ENCODE results near the gene ASGR2. TPM values are rescaled to one million over a fixed set of nuclear protein-coding genes. Genes with fewer than 3 reads are reported as not detected.
"Not testable (repeated sequence)": the region's sequence is repeated elsewhere in the genome, so short reads cannot be mapped to it uniquely, and the experiment has no call there.

ASGR2 gene
- total RNA-seq, 4 donors from 2014 or later, result 1.6 to 2.2 TPM; not detected in 2

- no peak overlapping the region for H3K27ac ChIP-seq
- H3K9me3 ChIP-seq, result no peaks in the 10 kb centered on the region
- intact Hi-C loops (cut with DNase I; ENCODE audit: low total_unique reads) (no loop called here), in situ Hi-C loops (cut with MboI; ENCODE audit: low sequenced_read_pairs in 4 of 4) (no loop called here)
- no peak overlapping the region for H3K4me3 ChIP-seq
- H3K4me1 ChIP-seq, result no peaks in the 10 kb centered on the region
- no peaks in the 10 kb centered on the region for H3K36me3 ChIP-seq
- no peak for DNase-seq
- TF ChIP-seq, protein P1, sequence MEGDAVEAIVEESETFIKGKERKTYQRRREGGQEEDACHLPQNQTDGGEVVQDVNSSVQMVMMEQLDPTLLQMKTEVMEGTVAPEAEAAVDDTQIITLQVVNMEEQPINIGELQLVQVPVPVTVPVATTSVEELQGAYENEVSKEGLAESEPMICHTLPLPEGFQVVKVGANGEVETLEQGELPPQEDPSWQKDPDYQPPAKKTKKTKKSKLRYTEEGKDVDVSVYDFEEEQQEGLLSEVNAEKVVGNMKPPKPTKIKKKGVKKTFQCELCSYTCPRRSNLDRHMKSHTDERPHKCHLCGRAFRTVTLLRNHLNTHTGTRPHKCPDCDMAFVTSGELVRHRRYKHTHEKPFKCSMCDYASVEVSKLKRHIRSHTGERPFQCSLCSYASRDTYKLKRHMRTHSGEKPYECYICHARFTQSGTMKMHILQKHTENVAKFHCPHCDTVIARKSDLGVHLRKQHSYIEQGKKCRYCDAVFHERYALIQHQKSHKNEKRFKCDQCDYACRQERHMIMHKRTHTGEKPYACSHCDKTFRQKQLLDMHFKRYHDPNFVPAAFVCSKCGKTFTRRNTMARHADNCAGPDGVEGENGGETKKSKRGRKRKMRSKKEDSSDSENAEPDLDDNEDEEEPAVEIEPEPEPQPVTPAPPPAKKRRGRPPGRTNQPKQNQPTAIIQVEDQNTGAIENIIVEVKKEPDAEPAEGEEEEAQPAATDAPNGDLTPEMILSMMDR (IDR thresholded peaks at IDR 0.05 in 4 of 5, conservative IDR thresholded peaks at IDR 0.05 in 1 of 5), result no peak
- no peak for TF ChIP-seq POLR2A (IDR thresholded peaks at IDR 0.05)
- H3K27me3 ChIP-seq, result peaks cover 0 to 12% (median 3%) of the 10 kb centered on the region in 3 donors
- ATAC-seq, result no peak
Measured at GRCh38 chr17:7128160-7128559, 13.5 kb upstream of the ASGR2 start.

DNA sequence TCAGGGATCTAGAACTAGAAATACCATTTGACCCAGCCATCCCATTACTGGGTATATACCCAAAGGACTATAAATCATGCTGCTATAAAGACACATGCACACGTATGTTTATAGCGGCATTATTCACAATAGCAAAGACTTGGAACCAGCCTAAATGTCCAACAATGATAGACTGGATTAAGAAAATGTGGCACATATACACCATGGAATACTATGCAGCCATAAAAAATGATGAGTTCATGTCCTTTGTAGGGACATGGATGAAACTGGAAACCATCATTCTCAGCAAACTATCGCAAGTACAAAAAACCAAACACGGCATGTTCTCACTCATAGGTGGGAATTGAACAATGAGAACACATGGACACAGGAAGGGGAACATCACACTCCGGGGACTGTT lies 12.9 kb upstream of the ASGR2 start:
- in situ Hi-C loops (cut with MboI; ENCODE audit: low sequenced_read_pairs in 4 of 4); H3K27ac ChIP-seq; H3K36me3 ChIP-seq; H3K4me3 ChIP-seq; H3K27me3 ChIP-seq; H3K4me1 ChIP-seq; ATAC-seq; DNase-seq; intact Hi-C loops (cut with DNase I; ENCODE audit: low total_unique reads); H3K9me3 ChIP-seq: not testable (repeated sequence)

DNA sequence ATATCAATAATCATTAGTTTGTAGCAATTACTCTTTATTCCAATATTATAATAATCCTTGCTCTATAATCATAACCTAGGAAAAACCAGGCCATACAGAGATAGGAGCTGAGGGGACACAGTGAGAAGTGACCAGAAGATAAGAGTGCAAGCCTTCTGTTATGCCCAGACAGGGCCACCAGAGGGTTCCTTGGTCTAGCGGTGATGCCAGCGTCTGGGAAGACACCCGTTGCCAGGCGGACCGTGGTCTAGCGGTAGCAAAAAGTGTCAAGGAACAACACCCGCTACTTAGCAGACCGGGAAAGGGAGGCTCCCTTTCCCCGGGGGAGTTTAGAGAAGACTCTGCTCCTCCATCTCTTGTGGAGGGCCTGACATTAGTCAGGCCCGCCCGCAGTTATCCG lies 11.8 kb upstream of the ASGR2 start:
- not testable (repeated sequence) for ATAC-seq

GRCh38 chr17:7124923-7125322 lies 10.3 kb upstream of the ASGR2 start:
- Histone ChIP-seq H3K4me1 (no peaks in the 10 kb centered on the region), H3K9me3 (no peaks in the 10 kb centered on the region), H3K27ac (no peak overlapping the region), H3K27me3 (peaks cover 5 to 11% (median 9%) of the 10 kb centered on the region in 3 donors), H3K36me3 (no peaks in the 10 kb centered on the region), H3K4me3 (no peak overlapping the region)
- intact Hi-C loops (cut with DNase I; ENCODE audit: low total_unique reads) (no loop called here), in situ Hi-C loops (cut with MboI; ENCODE audit: low sequenced_read_pairs in 4 of 4) (no loop called here)
- TF ChIP-seq, protein P1 (IDR thresholded peaks at IDR 0.05 in 4 of 5, conservative IDR thresholded peaks at IDR 0.05 in 1 of 5), result no peak
- no peak for TF ChIP-seq POLR2A (IDR thresholded peaks at IDR 0.05)
- DNase-seq (no peak), ATAC-seq (no peak)

More for the DNA sequence above, 11.8 kb upstream of the ASGR2 start:
- intact Hi-C loops (cut with DNase I; ENCODE audit: low total_unique reads); H3K4me1 ChIP-seq; in situ Hi-C loops (cut with MboI; ENCODE audit: low sequenced_read_pairs in 4 of 4); H3K27ac ChIP-seq; H3K36me3 ChIP-seq; DNase-seq; H3K4me3 ChIP-seq; H3K9me3 ChIP-seq; H3K27me3 ChIP-seq: not testable (repeated sequence)

GRCh38 chr17:7123844-7124243 lies 9.2 kb upstream of the ASGR2 start:
- Histone ChIP-seq H3K27ac (no peak overlapping the region), H3K36me3 (no peaks in the 10 kb centered on the region), H3K27me3 (peaks cover 6 to 17% (median 16%) of the 10 kb centered on the region in 3 donors), H3K4me3 (no peak overlapping the region), H3K9me3 (no peaks in the 10 kb centered on the region), H3K4me1 (no peaks in the 10 kb centered on the region)
- no peak for ATAC-seq
- in situ Hi-C loops (cut with MboI; ENCODE audit: low sequenced_read_pairs in 4 of 4) (no loop called here), intact Hi-C loops (cut with DNase I; ENCODE audit: low total_unique reads) (no loop called here)
- TF ChIP-seq, protein P1 (IDR thresholded peaks at IDR 0.05 in 4 of 5, conservative IDR thresholded peaks at IDR 0.05 in 1 of 5), result no peak
- TF ChIP-seq POLR2A (IDR thresholded peaks at IDR 0.05), result no peak
- DNase-seq, result no peak

DNA sequence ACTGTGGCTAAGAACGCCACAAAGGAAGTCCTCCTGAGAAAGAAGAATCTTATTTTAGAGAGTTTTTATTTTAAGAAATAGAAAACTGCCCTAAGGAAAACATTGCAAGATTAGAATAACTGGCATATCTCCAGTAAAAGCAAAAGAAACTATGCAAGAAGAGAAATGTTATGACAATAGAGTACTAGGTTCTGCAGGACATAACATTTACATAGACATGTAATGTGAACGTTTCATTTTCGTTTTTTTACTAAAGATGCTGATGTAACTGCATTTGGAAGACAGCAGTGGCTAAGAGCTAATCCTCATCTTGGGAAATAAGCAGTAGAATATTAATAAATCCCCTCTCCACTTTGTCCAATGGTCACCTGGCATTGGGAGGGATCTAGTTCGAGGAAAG lies 7.8 kb upstream of the ASGR2 start:
- Histone ChIP-seq H3K4me3 (no peak overlapping the region), H3K9me3 (no peaks in the 10 kb centered on the region), H3K4me1 (no peaks in the 10 kb centered on the region), H3K27ac (no peak overlapping the region), H3K27me3 (peaks cover 6 to 20% (median 20%) of the 10 kb centered on the region in 3 donors), H3K36me3 (no peaks in the 10 kb centered on the region)
- intact Hi-C loops (cut with DNase I; ENCODE audit: low total_unique reads), result no loop called here
- TF ChIP-seq, protein P1 (IDR thresholded peaks at IDR 0.05 in 4 of 5, conservative IDR thresholded peaks at IDR 0.05 in 1 of 5), result no peak
- TF ChIP-seq POLR2A (IDR thresholded peaks at IDR 0.05), result no peak
- DNase-seq, result no peak
- in situ Hi-C loops (cut with MboI; ENCODE audit: low sequenced_read_pairs in 4 of 4), result no loop called here
- no peak for ATAC-seq

DNA sequence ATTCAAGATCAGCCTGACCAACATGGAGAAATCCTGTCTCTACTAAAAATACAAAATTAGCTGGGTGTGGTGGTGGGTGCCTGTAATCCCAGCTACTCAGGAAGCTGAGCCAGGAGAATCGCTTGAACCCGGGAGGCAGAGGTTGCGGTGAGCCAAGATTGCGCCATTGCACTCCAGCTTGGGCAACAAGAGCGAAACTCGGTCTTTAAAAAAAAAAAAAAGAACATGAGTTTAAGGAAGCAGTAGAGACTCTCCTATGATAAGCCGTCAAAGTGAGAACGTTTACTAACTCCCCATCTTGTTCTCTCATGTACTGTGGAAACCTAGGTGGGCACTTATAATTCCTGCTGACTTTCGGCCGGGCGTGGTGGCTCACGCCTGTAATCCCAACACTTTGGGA lies 6.0 kb upstream of the ASGR2 start:
- H3K27me3 ChIP-seq, result peaks cover 6 to 20% (median 18%) of the 10 kb centered on the region in 3 donors
- ATAC-seq; H3K4me1 ChIP-seq; intact Hi-C loops (cut with DNase I; ENCODE audit: low total_unique reads); H3K36me3 ChIP-seq; H3K9me3 ChIP-seq; H3K4me3 ChIP-seq; H3K27ac ChIP-seq; in situ Hi-C loops (cut with MboI; ENCODE audit: low sequenced_read_pairs in 4 of 4): not testable (repeated sequence)
- DNase-seq, result peak in 1 of 2 donors; percentile 18
